Measurements from ENCODE around the gene LRBA. TPM values are rescaled to one million over a fixed set of nuclear protein-coding genes. Genes with fewer than 3 reads are reported as not detected.

The LRBA gene
- total and polyA plus RNA-seq, 4 donors = 8.2 to 69.8 (median 32.8) TPM

DNA sequence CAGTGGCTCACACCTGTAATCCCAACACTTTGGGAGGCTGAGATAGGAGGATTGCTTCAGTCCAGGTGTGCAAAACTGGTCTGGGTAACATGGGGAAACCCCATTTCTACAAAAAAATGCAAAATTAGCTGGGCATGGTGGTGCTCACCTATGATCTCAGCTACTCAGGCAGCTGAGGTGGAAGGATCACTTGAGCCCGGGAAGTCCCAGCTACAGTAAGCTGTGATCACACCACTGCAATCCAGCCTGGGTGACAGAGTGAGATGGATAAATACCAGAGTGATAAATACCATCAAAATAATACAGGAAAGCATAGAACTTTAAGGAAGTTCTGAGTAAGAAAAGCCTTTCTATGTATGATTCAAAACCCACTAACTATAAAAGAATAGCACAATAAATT, 52.8 kb downstream of the LRBA start:
- no peaks in the 10 kb centered on the region for H3K27me3 ChIP-seq (ENCODE audit: control insufficient read depth in 4 of 4, insufficient read depth in 4 of 4, low read length in 3 of 4)
- peaks cover 0 to 2% (median 0%) of the 10 kb centered on the region in 4 donors for H3K4me1 ChIP-seq (ENCODE audit: control insufficient read depth in 4 of 4, insufficient read depth in 4 of 4, low read length in 3 of 4)
- H3K27ac ChIP-seq (ENCODE audit: low read depth in 1 of 2, low read length in 2 of 2) = no peak overlapping the region
- H3K9ac ChIP-seq (ENCODE audit: low read depth in 1 of 2, low read length in 2 of 2) = no peak overlapping the region
- DNase-seq (ENCODE audit: low spot score) = no peak
- TF ChIP-seq, protein P1, sequence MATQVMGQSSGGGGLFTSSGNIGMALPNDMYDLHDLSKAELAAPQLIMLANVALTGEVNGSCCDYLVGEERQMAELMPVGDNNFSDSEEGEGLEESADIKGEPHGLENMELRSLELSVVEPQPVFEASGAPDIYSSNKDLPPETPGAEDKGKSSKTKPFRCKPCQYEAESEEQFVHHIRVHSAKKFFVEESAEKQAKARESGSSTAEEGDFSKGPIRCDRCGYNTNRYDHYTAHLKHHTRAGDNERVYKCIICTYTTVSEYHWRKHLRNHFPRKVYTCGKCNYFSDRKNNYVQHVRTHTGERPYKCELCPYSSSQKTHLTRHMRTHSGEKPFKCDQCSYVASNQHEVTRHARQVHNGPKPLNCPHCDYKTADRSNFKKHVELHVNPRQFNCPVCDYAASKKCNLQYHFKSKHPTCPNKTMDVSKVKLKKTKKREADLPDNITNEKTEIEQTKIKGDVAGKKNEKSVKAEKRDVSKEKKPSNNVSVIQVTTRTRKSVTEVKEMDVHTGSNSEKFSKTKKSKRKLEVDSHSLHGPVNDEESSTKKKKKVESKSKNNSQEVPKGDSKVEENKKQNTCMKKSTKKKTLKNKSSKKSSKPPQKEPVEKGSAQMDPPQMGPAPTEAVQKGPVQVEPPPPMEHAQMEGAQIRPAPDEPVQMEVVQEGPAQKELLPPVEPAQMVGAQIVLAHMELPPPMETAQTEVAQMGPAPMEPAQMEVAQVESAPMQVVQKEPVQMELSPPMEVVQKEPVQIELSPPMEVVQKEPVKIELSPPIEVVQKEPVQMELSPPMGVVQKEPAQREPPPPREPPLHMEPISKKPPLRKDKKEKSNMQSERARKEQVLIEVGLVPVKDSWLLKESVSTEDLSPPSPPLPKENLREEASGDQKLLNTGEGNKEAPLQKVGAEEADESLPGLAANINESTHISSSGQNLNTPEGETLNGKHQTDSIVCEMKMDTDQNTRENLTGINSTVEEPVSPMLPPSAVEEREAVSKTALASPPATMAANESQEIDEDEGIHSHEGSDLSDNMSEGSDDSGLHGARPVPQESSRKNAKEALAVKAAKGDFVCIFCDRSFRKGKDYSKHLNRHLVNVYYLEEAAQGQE (IDR thresholded peaks at IDR 0.05) = no peak
- no peak for TF ChIP-seq HNF4A (conservative IDR thresholded peaks at IDR 0.05)
- TF ChIP-seq SP1 (IDR thresholded peaks at IDR 0.05) = no peak
- TF ChIP-seq FOXA2 (IDR thresholded peaks at IDR 0.05) = no peak
- TF ChIP-seq TAF1 (conservative IDR thresholded peaks at IDR 0.05) = no peak
- no peak for TF ChIP-seq FOXA1 (IDR thresholded peaks at IDR 0.05)
- WGBS = 88% methylated on average over 1 of the region's 1 CpG
- H3K9me3 ChIP-seq (ENCODE audit: control insufficient read depth in 4 of 4, low read length in 3 of 4) = no peaks in the 10 kb centered on the region
- no peaks in the 10 kb centered on the region for H3K36me3 ChIP-seq (ENCODE audit: control insufficient read depth in 4 of 4, insufficient read depth in 3 of 4, low read depth in 1 of 4, low read length in 3 of 4)
- no peak overlapping the region for H3K4me3 ChIP-seq (ENCODE audit: low read depth in 1 of 3, low read length in 3 of 3)

DNA sequence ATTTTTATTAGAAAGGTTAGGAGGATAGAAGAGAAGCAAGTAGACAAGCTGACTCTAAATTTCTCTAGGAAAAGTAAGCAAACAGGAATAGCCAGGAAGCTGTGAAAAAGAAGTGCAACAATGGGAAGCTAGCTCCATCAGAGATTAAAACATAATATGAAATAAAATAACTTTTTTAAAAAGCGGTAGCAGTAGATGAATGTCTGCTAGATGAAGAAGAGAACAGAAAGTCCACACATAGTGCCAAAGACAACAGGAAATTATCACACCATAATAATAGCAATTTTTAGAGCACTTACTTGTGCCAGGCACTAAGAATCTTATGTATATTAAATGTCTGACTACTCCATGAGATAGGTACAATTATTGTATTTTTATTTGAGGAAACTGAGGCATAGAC, 53.5 kb downstream of the LRBA start:
- WGBS = 78% methylated on average over 1 of the region's 1 CpG
- no peak for DNase-seq (ENCODE audit: low spot score)
- no peaks in the 10 kb centered on the region for H3K36me3 ChIP-seq (ENCODE audit: control insufficient read depth in 4 of 4, insufficient read depth in 3 of 4, low read depth in 1 of 4, low read length in 3 of 4)

More for the DNA sequence above, 53.5 kb downstream of the LRBA start:
- Histone ChIP-seq H3K4me3 (ENCODE audit: low read depth in 1 of 3, low read length in 3 of 3) (no peak overlapping the region), H3K9ac (ENCODE audit: low read depth in 1 of 2, low read length in 2 of 2) (no peak overlapping the region), H3K4me1 (ENCODE audit: control insufficient read depth in 4 of 4, insufficient read depth in 4 of 4, low read length in 3 of 4) (peaks cover 0 to 2% (median 0%) of the 10 kb centered on the region in 4 donors), H3K9me3 (ENCODE audit: control insufficient read depth in 4 of 4, low read length in 3 of 4) (no peaks in the 10 kb centered on the region), H3K27ac (ENCODE audit: low read depth in 1 of 2, low read length in 2 of 2) (no peak overlapping the region), H3K27me3 (ENCODE audit: control insufficient read depth in 4 of 4, insufficient read depth in 4 of 4, low read length in 3 of 4) (no peaks in the 10 kb centered on the region)
- TF ChIP-seq JUND (IDR thresholded peaks at IDR 0.05) (no peak), SP1 (IDR thresholded peaks at IDR 0.05) (no peak), GABPA (IDR thresholded peaks at IDR 0.05 in 1 of 2, conservative IDR thresholded peaks at IDR 0.05 in 1 of 2) (no peak), YY1 (IDR thresholded peaks at IDR 0.05) (no peak), TAF1 (conservative IDR thresholded peaks at IDR 0.05) (no peak), FOXA2 (IDR thresholded peaks at IDR 0.05) (no peak), HNF4G (IDR thresholded peaks at IDR 0.05) (no peak), EGR1 (IDR thresholded peaks at IDR 0.05; ENCODE audit: low read depth in 2 of 2) (no peak), FOXA1 (IDR thresholded peaks at IDR 0.05) (no peak)
- TF ChIP-seq, protein P2, sequence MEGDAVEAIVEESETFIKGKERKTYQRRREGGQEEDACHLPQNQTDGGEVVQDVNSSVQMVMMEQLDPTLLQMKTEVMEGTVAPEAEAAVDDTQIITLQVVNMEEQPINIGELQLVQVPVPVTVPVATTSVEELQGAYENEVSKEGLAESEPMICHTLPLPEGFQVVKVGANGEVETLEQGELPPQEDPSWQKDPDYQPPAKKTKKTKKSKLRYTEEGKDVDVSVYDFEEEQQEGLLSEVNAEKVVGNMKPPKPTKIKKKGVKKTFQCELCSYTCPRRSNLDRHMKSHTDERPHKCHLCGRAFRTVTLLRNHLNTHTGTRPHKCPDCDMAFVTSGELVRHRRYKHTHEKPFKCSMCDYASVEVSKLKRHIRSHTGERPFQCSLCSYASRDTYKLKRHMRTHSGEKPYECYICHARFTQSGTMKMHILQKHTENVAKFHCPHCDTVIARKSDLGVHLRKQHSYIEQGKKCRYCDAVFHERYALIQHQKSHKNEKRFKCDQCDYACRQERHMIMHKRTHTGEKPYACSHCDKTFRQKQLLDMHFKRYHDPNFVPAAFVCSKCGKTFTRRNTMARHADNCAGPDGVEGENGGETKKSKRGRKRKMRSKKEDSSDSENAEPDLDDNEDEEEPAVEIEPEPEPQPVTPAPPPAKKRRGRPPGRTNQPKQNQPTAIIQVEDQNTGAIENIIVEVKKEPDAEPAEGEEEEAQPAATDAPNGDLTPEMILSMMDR (IDR thresholded peaks at IDR 0.05; ENCODE audit: low read depth, low read length, missing input control) = no peak
- TF ChIP-seq, protein P3, sequence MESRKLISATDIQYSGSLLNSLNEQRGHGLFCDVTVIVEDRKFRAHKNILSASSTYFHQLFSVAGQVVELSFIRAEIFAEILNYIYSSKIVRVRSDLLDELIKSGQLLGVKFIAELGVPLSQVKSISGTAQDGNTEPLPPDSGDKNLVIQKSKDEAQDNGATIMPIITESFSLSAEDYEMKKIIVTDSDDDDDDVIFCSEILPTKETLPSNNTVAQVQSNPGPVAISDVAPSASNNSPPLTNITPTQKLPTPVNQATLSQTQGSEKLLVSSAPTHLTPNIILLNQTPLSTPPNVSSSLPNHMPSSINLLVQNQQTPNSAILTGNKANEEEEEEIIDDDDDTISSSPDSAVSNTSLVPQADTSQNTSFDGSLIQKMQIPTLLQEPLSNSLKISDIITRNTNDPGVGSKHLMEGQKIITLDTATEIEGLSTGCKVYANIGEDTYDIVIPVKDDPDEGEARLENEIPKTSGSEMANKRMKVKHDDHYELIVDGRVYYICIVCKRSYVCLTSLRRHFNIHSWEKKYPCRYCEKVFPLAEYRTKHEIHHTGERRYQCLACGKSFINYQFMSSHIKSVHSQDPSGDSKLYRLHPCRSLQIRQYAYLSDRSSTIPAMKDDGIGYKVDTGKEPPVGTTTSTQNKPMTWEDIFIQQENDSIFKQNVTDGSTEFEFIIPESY (IDR thresholded peaks at IDR 0.05) = no peak
- TF ChIP-seq, protein P4, sequence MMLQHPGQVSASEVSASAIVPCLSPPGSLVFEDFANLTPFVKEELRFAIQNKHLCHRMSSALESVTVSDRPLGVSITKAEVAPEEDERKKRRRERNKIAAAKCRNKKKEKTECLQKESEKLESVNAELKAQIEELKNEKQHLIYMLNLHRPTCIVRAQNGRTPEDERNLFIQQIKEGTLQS (IDR thresholded peaks at IDR 0.05) = no peak

All from liver (tissue), 9 donors.